ENCODE measurements around the gene RPS27.
"Not testable (repeated sequence)": the region's sequence is repeated elsewhere in the genome, so short reads cannot be mapped to it uniquely, and the experiment has no call there.

Gene RPS27

GRCh38 chr1:153973525-153973924 is 17.0 kb upstream of the RPS27 start:
- DNase-seq (ENCODE audit: low read depth, low spot score) = no peak

GRCh38 chr1:153976819-153977249 is 13.7 kb upstream of the RPS27 start:
- in situ Hi-C loops (cut with HindIII; ENCODE audit: low sequenced_read_pairs) = no loop called here
- no peak for TF ChIP-seq CTCF (IDR thresholded peaks at IDR 0.05; ENCODE audit: low read depth, low read length)
- H3K4me3 ChIP-seq (ENCODE audit: low read depth, low read length) = peak overlapping the region; percentile 89
- no peak for DNase-seq (ENCODE audit: low read depth, low spot score)

More at GRCh38 chr1:153973525-153973924, 17.0 kb upstream of the RPS27 start:
- in situ Hi-C loops (cut with HindIII; ENCODE audit: low sequenced_read_pairs) = no loop called here
- H3K4me3 ChIP-seq (ENCODE audit: low read depth, low read length) = no peak overlapping the region
- no peak for TF ChIP-seq CTCF (IDR thresholded peaks at IDR 0.05; ENCODE audit: low read depth, low read length)

- H3K4me3 ChIP-seq (ENCODE audit: low read depth, low read length) = peak within 1 kb of the TSS; percentile 89
- DNase-seq (ENCODE audit: low read depth, low spot score) = peak; percentile 79
- no peak for TF ChIP-seq CTCF (IDR thresholded peaks at IDR 0.05; ENCODE audit: low read depth, low read length)
- in situ Hi-C loops (cut with HindIII; ENCODE audit: low sequenced_read_pairs) = no loop called here
Observed at GRCh38 chr1:153977250-153978240, 13.0 kb upstream of the RPS27 start, which contains the start of gene JTB. Gene JTB, minus strand, starts transcription at chr1:153977674. Its CDS starts 422 bp downstream, at chr1:153977252.

GRCh38 chr1:153978274-153978909 is 12.2 kb upstream of the RPS27 start:
- DNase-seq (ENCODE audit: low read depth, low spot score) = no peak
- H3K4me3 ChIP-seq (ENCODE audit: low read depth, low read length) = peak overlapping the region; percentile 89
- TF ChIP-seq CTCF (IDR thresholded peaks at IDR 0.05; ENCODE audit: low read depth, low read length) = no peak
- in situ Hi-C loops (cut with HindIII; ENCODE audit: low sequenced_read_pairs) = no loop called here

GRCh38 chr1:153979091-153979490 is 11.5 kb upstream of the RPS27 start:
- in situ Hi-C loops (cut with HindIII; ENCODE audit: low sequenced_read_pairs); DNase-seq (ENCODE audit: low read depth, low spot score); H3K4me3 ChIP-seq (ENCODE audit: low read depth, low read length): not testable (repeated sequence)

- in situ Hi-C loops (cut with HindIII; ENCODE audit: low sequenced_read_pairs); DNase-seq (ENCODE audit: low read depth, low spot score); H3K4me3 ChIP-seq (ENCODE audit: low read depth, low read length): not testable (repeated sequence)
Observed at GRCh38 chr1:153981735-153982134, 8.8 kb upstream of the RPS27 start.

- TF ChIP-seq CTCF (IDR thresholded peaks at IDR 0.05; ENCODE audit: low read depth, low read length) = no peak
- H3K4me3 ChIP-seq (ENCODE audit: low read depth, low read length) = peak overlapping the region; percentile 96
- DNase-seq (ENCODE audit: low read depth, low spot score) = no peak
- in situ Hi-C loops (cut with HindIII; ENCODE audit: low sequenced_read_pairs) = no loop called here
Observed at GRCh38 chr1:153984123-153984894, 6.3 kb upstream of the RPS27 start.

Data from astrocyte of the spinal cord (primary cell).